Gastroesophageal sphincter (tissue), 3 donors: ENCODE results near the gene ART5.

Experiments
- POLR2A ChIP-seq, 2 donors: fragments of 450-650 bp; IDR thresholded peaks; one replicate each; pipeline ENCODE4 v1.6.1; 2017; ENCODE audit warnings: antibody characterized with exemption in 2 of 2, mild to moderate bottlenecking in 2 of 2, moderate library complexity in 1 of 2
- POLR2AphosphoS5 ChIP-seq: sonication (generic); formaldehyde crosslinking; IDR thresholded peaks from one replicate; pipeline ENCODE4 v1.6.1; 2017; ENCODE audit warnings: antibody characterized with exemption
- TF ChIP-seq, protein P1 (sequence below), 4 experiments: fragments of 200-600 bp in 2 of 4; fragments of 450-650 bp in 2 of 4; sonication (generic) in 1 of 4; IDR thresholded peaks; one replicate each; pipeline ENCODE4 v1.5.1; 2017 to 2019; ENCODE audit warnings: antibody characterized with exemption in 4 of 4, mild to moderate bottlenecking in 2 of 4, moderate library complexity in 2 of 4

DNA sequence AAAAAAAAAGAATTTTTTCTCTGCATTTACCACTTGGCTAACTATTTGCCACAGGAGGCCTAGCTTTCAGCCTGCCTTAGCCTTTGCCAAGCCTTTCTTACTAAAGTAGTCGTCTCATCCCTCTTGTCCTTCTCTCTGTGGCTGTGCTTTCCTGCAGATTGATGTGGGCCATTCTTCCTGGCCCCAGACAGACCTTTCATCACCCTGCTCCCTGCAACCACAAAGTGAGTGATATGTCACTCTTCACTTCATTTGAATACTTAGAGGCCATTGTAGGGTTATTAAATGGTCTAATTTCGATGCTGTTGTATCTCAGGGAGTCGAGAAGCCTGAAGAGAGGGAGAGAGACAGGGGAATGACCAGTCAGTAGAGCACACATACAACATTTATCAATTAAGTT is 37.6 kb downstream of the ART5 start:
- TF ChIP-seq, protein P1, sequence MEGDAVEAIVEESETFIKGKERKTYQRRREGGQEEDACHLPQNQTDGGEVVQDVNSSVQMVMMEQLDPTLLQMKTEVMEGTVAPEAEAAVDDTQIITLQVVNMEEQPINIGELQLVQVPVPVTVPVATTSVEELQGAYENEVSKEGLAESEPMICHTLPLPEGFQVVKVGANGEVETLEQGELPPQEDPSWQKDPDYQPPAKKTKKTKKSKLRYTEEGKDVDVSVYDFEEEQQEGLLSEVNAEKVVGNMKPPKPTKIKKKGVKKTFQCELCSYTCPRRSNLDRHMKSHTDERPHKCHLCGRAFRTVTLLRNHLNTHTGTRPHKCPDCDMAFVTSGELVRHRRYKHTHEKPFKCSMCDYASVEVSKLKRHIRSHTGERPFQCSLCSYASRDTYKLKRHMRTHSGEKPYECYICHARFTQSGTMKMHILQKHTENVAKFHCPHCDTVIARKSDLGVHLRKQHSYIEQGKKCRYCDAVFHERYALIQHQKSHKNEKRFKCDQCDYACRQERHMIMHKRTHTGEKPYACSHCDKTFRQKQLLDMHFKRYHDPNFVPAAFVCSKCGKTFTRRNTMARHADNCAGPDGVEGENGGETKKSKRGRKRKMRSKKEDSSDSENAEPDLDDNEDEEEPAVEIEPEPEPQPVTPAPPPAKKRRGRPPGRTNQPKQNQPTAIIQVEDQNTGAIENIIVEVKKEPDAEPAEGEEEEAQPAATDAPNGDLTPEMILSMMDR (IDR thresholded peaks at IDR 0.05), result no peak
- TF ChIP-seq POLR2A (IDR thresholded peaks at IDR 0.05) (no peak), POLR2AphosphoS5 (no peak)
